ENCODE results near the gene PHOSPHO2. TPM values are rescaled to one million over a fixed set of nuclear protein-coding genes. Genes with fewer than 3 reads are reported as not detected.

Gene PHOSPHO2
- total and polyA plus RNA-seq, 8 donors: 1.3 to 22.0 (median 3.9) TPM

GRCh38 chr2:169716938-169717690, 22.8 kb downstream of the PHOSPHO2 start:
- 42 to 57% (median 49%) methylated on average over 11 to 12 of the region's 12 CpGs for WGBS, 5 donors
- H3K4me3 ChIP-seq: no peak overlapping the region
- intact Hi-C loops (cut with DNase I; ENCODE audit: low total_unique reads): no loop called here
- no peak overlapping the region for H3K27ac ChIP-seq
- TF ChIP-seq POLR2AphosphoS5 (IDR thresholded peaks at IDR 0.05) (no peak), CTCF (IDR thresholded peaks at IDR 0.05) (no peak), EP300 (IDR thresholded peaks at IDR 0.05) (no peak), POLR2A (IDR thresholded peaks at IDR 0.05) (no peak)
- peaks cover 16 to 28% (median 24%) of the 10 kb centered on the region in 4 donors for H3K4me1 ChIP-seq
- peak in 1 of 2 donors; percentile 64 for DNase-seq
- no peaks in the 10 kb centered on the region for H3K9me3 ChIP-seq
- no peaks in the 10 kb centered on the region for H3K36me3 ChIP-seq
- H3K27me3 ChIP-seq: no peaks in the 10 kb centered on the region

- Histone ChIP-seq H3K4me3 (no peak overlapping the region), H3K27me3 (no peaks in the 10 kb centered on the region), H3K36me3 (no peaks in the 10 kb centered on the region), H3K27ac (no peak overlapping the region), H3K9me3 (no peaks in the 10 kb centered on the region), H3K4me1 (peaks cover 16 to 28% (median 24%) of the 10 kb centered on the region in 4 donors)
- intact Hi-C loops (cut with DNase I; ENCODE audit: low total_unique reads): no loop called here
- TF ChIP-seq POLR2AphosphoS5 (IDR thresholded peaks at IDR 0.05) (no peak), POLR2A (IDR thresholded peaks at IDR 0.05) (no peak), CTCF (IDR thresholded peaks at IDR 0.05) (no peak), EP300 (IDR thresholded peaks at IDR 0.05) (no peak)
- no peak for DNase-seq
- 36 to 69% (median 64%) methylated on average over 4 of the region's 4 CpGs for WGBS, 5 donors
Observed at GRCh38 chr2:169717691-169718063, 23.4 kb downstream of the PHOSPHO2 start.

DNA sequence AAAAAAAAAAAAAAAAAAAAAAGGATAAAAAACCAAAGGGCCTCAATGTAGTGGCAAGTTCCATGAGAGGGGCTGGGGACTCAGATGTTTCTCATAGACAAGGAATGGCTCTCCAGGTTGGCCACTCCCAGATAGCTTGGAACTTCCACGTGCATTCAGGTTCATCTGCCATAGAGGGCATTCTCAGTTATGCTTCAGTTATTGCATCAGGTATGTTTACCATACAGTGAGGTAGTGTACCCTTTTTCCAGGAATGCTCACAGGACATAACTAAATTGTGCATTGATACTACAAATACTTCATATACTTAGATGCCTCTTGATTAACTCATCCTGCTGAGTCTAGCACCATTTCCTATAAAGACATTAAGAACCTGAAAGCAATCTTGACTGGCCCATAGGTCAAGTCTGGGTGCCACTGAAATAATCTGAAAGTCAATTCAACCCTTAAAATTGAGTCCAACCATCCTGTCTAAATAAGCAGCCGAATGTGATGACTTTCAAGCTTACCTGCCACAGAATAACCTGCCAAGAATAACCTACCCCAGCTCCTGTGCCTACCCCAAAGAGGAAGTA, 24.7 kb downstream of the PHOSPHO2 start:
- no peak for DNase-seq
- no peak for TF ChIP-seq POLR2A (IDR thresholded peaks at IDR 0.05)
- no peak for TF ChIP-seq POLR2AphosphoS5 (IDR thresholded peaks at IDR 0.05)
- no peak for TF ChIP-seq CTCF (IDR thresholded peaks at IDR 0.05)
- no peak for TF ChIP-seq EP300 (IDR thresholded peaks at IDR 0.05)

DNA sequence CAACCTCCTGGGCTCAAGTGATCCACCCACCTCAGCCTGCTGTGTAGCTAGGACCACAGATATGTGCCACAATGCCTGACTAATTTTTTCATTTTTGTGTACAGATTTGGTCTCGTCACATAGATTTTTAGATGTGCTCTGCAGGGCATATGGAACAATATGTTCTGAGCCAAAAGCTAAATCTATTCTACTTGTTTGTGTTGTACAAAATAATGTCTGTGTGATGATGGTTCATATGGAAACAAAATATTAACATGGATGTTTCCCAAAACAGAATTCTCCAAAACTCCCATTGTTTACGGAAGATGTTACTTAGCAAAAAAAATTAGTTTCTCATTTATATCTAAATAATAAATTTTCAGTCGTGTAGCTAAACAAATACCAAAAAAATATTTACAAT, 26.7 kb downstream of the PHOSPHO2 start:
- Histone ChIP-seq H3K9me3 (no peaks in the 10 kb centered on the region), H3K4me1 (peaks cover 7 to 14% (median 10%) of the 10 kb centered on the region in 4 donors), H3K4me3 (no peak overlapping the region), H3K27ac (no peak overlapping the region), H3K36me3 (no peaks in the 10 kb centered on the region), H3K27me3 (no peaks in the 10 kb centered on the region)
- WGBS, 5 donors: 62 to 78% (median 67%) methylated on average over 3 of the region's 3 CpGs
- no peak for TF ChIP-seq POLR2A (IDR thresholded peaks at IDR 0.05)
- TF ChIP-seq POLR2AphosphoS5 (IDR thresholded peaks at IDR 0.05): no peak
- no peak for TF ChIP-seq CTCF (IDR thresholded peaks at IDR 0.05)
- no peak for TF ChIP-seq EP300 (IDR thresholded peaks at IDR 0.05)
- no peak for DNase-seq
- intact Hi-C loops (cut with DNase I; ENCODE audit: low total_unique reads): no loop called here

More for the DNA sequence above, 24.7 kb downstream of the PHOSPHO2 start:
- no peak overlapping the region for H3K27ac ChIP-seq
- intact Hi-C loops (cut with DNase I; ENCODE audit: low total_unique reads): no loop called here
- H3K4me1 ChIP-seq: peaks cover 16 to 28% (median 24%) of the 10 kb centered on the region in 4 donors
- H3K36me3 ChIP-seq: no peaks in the 10 kb centered on the region
- no peaks in the 10 kb centered on the region for H3K9me3 ChIP-seq
- 61 to 81% (median 66%) methylated on average over 2 of the region's 2 CpGs for WGBS, 5 donors
- no peaks in the 10 kb centered on the region for H3K27me3 ChIP-seq
- H3K4me3 ChIP-seq: no peak overlapping the region

Data from stomach (tissue), 9 donors.